GM12875 (cell line): ENCODE measurements around the gene AQR.

Source experiments
- H3K4me3 ChIP-seq: one replicate; pipeline ENCODE4 v1.5.1; 2011; ENCODE audit warnings: low read depth, low read length, control low read depth
- TF ChIP-seq, protein P1 (sequence below): IDR thresholded peaks from 2 replicates; pipeline ENCODE4 v1.5.1; 2011; ENCODE audit warnings: low read depth, mild to moderate bottlenecking, control low read depth, inconsistent platforms, low read length, moderate library complexity, borderline replicate concordance; ENCODE audit not compliant: insufficient read depth

AQR gene

DNA sequence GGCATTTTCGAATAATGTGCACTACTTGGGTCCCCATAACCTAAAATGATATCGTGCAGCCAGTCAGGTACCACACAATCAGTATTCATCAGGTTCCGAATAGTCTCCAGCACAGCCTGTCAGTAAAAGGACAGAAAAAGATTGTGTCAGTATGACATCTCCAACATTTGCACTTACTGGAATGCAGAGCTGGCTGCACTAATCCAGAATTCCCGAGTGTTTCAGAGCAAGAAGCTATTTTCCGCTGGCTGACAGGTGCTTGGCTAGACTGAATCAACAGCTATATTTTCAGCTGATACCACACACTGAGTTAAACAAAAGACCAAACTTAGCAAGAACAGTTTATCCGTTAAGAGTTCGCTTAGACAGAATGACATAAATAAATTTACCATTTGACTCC lies 68.8 kb downstream of the AQR start:
- TF ChIP-seq, protein P1, sequence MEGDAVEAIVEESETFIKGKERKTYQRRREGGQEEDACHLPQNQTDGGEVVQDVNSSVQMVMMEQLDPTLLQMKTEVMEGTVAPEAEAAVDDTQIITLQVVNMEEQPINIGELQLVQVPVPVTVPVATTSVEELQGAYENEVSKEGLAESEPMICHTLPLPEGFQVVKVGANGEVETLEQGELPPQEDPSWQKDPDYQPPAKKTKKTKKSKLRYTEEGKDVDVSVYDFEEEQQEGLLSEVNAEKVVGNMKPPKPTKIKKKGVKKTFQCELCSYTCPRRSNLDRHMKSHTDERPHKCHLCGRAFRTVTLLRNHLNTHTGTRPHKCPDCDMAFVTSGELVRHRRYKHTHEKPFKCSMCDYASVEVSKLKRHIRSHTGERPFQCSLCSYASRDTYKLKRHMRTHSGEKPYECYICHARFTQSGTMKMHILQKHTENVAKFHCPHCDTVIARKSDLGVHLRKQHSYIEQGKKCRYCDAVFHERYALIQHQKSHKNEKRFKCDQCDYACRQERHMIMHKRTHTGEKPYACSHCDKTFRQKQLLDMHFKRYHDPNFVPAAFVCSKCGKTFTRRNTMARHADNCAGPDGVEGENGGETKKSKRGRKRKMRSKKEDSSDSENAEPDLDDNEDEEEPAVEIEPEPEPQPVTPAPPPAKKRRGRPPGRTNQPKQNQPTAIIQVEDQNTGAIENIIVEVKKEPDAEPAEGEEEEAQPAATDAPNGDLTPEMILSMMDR, result no peak

GRCh38 chr15:34896183-34896582 lies 73.4 kb downstream of the AQR start:
- TF ChIP-seq, protein P1, result no peak
- H3K4me3 ChIP-seq, result no peak overlapping the region

More for the DNA sequence above, 68.8 kb downstream of the AQR start:
- H3K4me3 ChIP-seq, result no peak overlapping the region

GRCh38 chr15:34893967-34894366 lies 75.6 kb downstream of the AQR start:
- no peak overlapping the region for H3K4me3 ChIP-seq
- TF ChIP-seq, protein P1, result no peak

GRCh38 chr15:34892963-34893591 lies 76.5 kb downstream of the AQR start:
- TF ChIP-seq, protein P1, result no peak
- H3K4me3 ChIP-seq, result no peak overlapping the region

DNA sequence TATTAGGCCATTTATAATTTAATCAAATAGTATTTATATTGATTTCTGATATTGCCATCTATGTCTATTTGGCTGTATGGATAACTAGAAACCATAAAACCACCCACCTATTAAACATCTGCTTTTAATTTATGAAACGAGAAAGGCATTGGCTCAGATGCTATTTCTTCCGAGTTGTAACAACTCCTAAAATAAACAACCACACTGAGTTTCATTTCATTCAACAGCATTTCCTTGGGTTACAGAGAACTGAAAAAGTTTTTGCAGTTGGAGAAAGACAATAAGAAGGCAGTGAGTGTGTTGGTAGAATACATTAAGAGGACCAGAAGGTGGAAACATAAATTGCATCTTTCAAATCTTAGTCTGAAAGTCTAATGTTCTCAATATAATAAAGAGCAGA lies 79.1 kb downstream of the AQR start:
- TF ChIP-seq, protein P1, result no peak
- H3K4me3 ChIP-seq, result no peak overlapping the region

DNA sequence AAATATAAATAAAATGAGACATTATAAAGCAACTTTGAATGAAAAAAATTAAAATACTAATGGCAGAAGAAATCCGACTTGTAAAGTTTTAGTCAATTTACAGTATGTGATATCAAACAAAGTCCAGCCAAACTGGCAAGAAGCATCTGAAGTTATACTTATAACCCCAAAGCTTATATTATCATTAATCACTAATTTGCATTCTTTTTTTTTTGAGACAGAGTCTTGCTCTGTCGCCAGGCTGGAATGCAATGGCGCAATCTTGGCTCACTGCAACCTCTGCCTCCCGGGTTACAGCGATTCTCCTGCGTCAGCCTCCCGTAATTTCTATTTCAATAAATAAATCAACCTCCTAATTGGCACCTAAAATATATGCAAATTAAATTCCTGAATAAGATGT lies 80.1 kb downstream of the AQR start:
- TF ChIP-seq, protein P1, result no peak
- H3K4me3 ChIP-seq, result no peak overlapping the region

DNA sequence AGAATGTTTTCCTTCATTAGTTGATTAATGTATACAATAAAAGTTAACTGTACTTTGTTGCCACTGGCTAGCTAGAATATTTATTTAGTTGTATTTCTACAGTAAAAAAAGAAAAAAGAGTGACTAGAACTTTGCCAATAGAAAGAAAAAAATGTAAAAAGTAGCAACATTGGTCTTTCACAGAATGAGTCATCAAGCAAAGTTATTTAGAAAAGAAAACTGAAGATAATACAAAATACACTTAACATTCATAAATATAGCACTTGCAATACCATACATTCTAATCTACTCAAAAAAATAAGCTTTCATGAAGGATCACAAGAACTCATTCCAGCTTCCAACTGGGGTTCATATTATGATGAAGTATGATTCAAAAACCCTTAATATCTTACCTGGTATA lies 83.4 kb downstream of the AQR start:
- TF ChIP-seq, protein P1, result no peak
- no peak overlapping the region for H3K4me3 ChIP-seq
